Measurements from ENCODE around the gene NKAIN2.

NKAIN2 gene

GRCh38 chr6:124661097-124661661 lies 857.5 kb downstream of the NKAIN2 start:
- no peak overlapping the region for H3K4me3 ChIP-seq (ENCODE audit: low read depth, low read length)
- no peak for TF ChIP-seq CTCF (IDR thresholded peaks at IDR 0.05; ENCODE audit: low read depth, low read length)

GRCh38 chr6:124668028-124668427 lies 864.4 kb downstream of the NKAIN2 start:
- no peak for TF ChIP-seq CTCF (IDR thresholded peaks at IDR 0.05; ENCODE audit: low read depth, low read length)

GRCh38 chr6:124669713-124670480 lies 866.2 kb downstream of the NKAIN2 start:
- TF ChIP-seq CTCF (IDR thresholded peaks at IDR 0.05; ENCODE audit: low read depth, low read length), result no peak

More at GRCh38 chr6:124668028-124668427, 864.4 kb downstream of the NKAIN2 start:
- no peak overlapping the region for H3K4me3 ChIP-seq (ENCODE audit: low read depth, low read length)

GRCh38 chr6:124670801-124671200 lies 867.1 kb downstream of the NKAIN2 start:
- no peak overlapping the region for H3K4me3 ChIP-seq (ENCODE audit: low read depth, low read length)
- TF ChIP-seq CTCF (IDR thresholded peaks at IDR 0.05; ENCODE audit: low read depth, low read length), result no peak

More at GRCh38 chr6:124669713-124670480, 866.2 kb downstream of the NKAIN2 start:
- H3K4me3 ChIP-seq (ENCODE audit: low read depth, low read length), result no peak overlapping the region

GRCh38 chr6:124671324-124671723 lies 867.7 kb downstream of the NKAIN2 start:
- no peak for TF ChIP-seq CTCF (IDR thresholded peaks at IDR 0.05; ENCODE audit: low read depth, low read length)
- no peak overlapping the region for H3K4me3 ChIP-seq (ENCODE audit: low read depth, low read length)

GRCh38 chr6:124674042-124674441 lies 870.4 kb downstream of the NKAIN2 start:
- no peak for TF ChIP-seq CTCF (IDR thresholded peaks at IDR 0.05; ENCODE audit: low read depth, low read length)
- H3K4me3 ChIP-seq (ENCODE audit: low read depth, low read length), result no peak overlapping the region

GRCh38 chr6:124676033-124676432 lies 872.4 kb downstream of the NKAIN2 start:
- TF ChIP-seq CTCF (IDR thresholded peaks at IDR 0.05; ENCODE audit: low read depth, low read length), result no peak
- no peak overlapping the region for H3K4me3 ChIP-seq (ENCODE audit: low read depth, low read length)
